Keratinocyte (primary cell): ENCODE data around the gene ARHGAP10. TPM values are rescaled to one million over a fixed set of nuclear protein-coding genes. Genes with fewer than 3 reads are reported as not detected.

Experiments used
- DNase-seq: peaks from one replicate; pipeline ENCODE4 v3.0.0-alpha.2; 2011; ENCODE audit warnings: low read depth, missing footprints, low spot score
- FAIRE-seq: peaks from 2 replicates; lab custom pipeline; 2011; peaks lifted over from hg19 to GRCh38; lab: Jason Lieb, UNC
- H2AFZ ChIP-seq: 2 replicates; pipeline ENCODE4 v1.6.0; 2012; ENCODE audit warnings: low read length, control low read depth, inconsistent platforms; ENCODE audit not compliant: control insufficient read depth
- H3K27ac ChIP-seq: 2 replicates; pipeline ENCODE4 v1.5.1; 2011; ENCODE audit warnings: low read length; ENCODE audit not compliant: control insufficient read depth, insufficient read depth
- H3K27me3 ChIP-seq: 3 replicates; pipeline ENCODE4 v1.6.0; 2011; ENCODE audit warnings: low read length; ENCODE audit not compliant: control insufficient read depth, insufficient read depth; ENCODE audit errors: extremely low read depth
- H3K36me3 ChIP-seq, 2 experiments: 2 replicates in 1 of 2; 3 replicates in 1 of 2; pipeline ENCODE4 v1.5.1; 2011; ENCODE audit warnings: low read length in 2 of 2, mild to moderate bottlenecking in 1 of 2; ENCODE audit not compliant: control insufficient read depth in 2 of 2, insufficient read depth in 2 of 2; ENCODE audit errors: extremely low read depth in 1 of 2
- H3K4me1 ChIP-seq: 3 replicates; pipeline ENCODE4 v1.5.1; 2011; ENCODE audit warnings: low read length; ENCODE audit not compliant: control insufficient read depth, insufficient read depth; ENCODE audit errors: extremely low read depth
- H3K4me2 ChIP-seq: 3 replicates; pipeline ENCODE4 v1.6.0; 2011; ENCODE audit warnings: low read depth, low read length; ENCODE audit not compliant: control insufficient read depth, insufficient read depth; ENCODE audit errors: extremely low read depth
- H3K4me3 ChIP-seq, 3 experiments: fragments of 200-600 bp in 1 of 3; sonication (generic) in 1 of 3; 2 replicates in 2 of 3; 3 replicates in 1 of 3; pipeline ENCODE4 v1.5.1; 2011 to 2016; ENCODE audit warnings: low read length in 3 of 3, mild to moderate bottlenecking in 3 of 3, control low read depth in 2 of 3, inconsistent platforms in 1 of 3, low read depth in 1 of 3, mixed read lengths in 1 of 3, mixed run types in 1 of 3, moderate library complexity in 1 of 3; ENCODE audit not compliant: control insufficient read depth in 2 of 3, insufficient read depth in 2 of 3; ENCODE audit errors: extremely low read depth in 1 of 3
- H3K79me2 ChIP-seq: 2 replicates; pipeline ENCODE4 v1.6.0; 2012; ENCODE audit warnings: low read length; ENCODE audit not compliant: control insufficient read depth, insufficient read depth
- H3K9ac ChIP-seq: 3 replicates; pipeline ENCODE4 v1.6.0; 2011; ENCODE audit warnings: low read length; ENCODE audit not compliant: control insufficient read depth, insufficient read depth; ENCODE audit errors: extremely low read depth
- H3K9me1 ChIP-seq: 3 replicates; pipeline ENCODE4 v1.6.0; 2011; ENCODE audit warnings: low read length; ENCODE audit not compliant: control insufficient read depth, insufficient read depth; ENCODE audit errors: extremely low read depth
- H3K9me3 ChIP-seq: 2 replicates; pipeline ENCODE4 v1.5.1; 2012; ENCODE audit warnings: low read depth, low read length; ENCODE audit not compliant: control insufficient read depth
- H4K20me1 ChIP-seq: 3 replicates; pipeline ENCODE4 v1.6.0; 2011; ENCODE audit warnings: low read length; ENCODE audit not compliant: control insufficient read depth, insufficient read depth; ENCODE audit errors: extremely low read depth
- CTCF ChIP-seq, 3 experiments: IDR thresholded peaks in 1 of 3; conservative IDR thresholded peaks in 1 of 3; optimal IDR thresholded peaks in 1 of 3; 2 replicates in 2 of 3; 3 replicates in 1 of 3; pipeline versions ENCODE3 to v1.5.1; 2011; ENCODE audit warnings: low read length in 3 of 3, mild to moderate bottlenecking in 3 of 3, moderate library complexity in 2 of 3, control low read depth in 1 of 3, inconsistent platforms in 1 of 3; ENCODE audit not compliant: insufficient read depth in 2 of 3; ENCODE audit errors: extremely low read depth in 1 of 3
- EZH2 ChIP-seq: IDR thresholded peaks from one replicate; pipeline ENCODE4 v1.6.1; 2012; ENCODE audit warnings: inconsistent platforms, mild to moderate bottlenecking, low read length, moderate library complexity
- dilution Hi-C: fragments of 300-500 bp; cut with MboI; formaldehyde crosslinking; loops from one replicate; pipeline ENCODE4 v1.7.0; 2020; ENCODE audit warnings: low sequenced_read_pairs; ENCODE audit not compliant: extremely low pct_ligation_motif_present
- polyA plus RNA-seq, 5 experiments: library from polyadenylated mRNA; depleted of rRNA in 3 of 5; stranded (reverse) in 3 of 5; stranded (forward) in 1 of 5; unstranded in 1 of 5; fragments of >200 nt; gene quantifications; 1 replicate in 1 of 5; 2 replicates in 3 of 5; 3 replicates in 1 of 5; pipeline versions ENCODE4 v1.2.1 to v1.2.3, GENCODE V29; 2011 to 2012; ENCODE audit warnings: missing spikeins in 2 of 5, low read depth in 1 of 5, low replicate concordance in 1 of 5

The ARHGAP10 gene
- polyA plus RNA-seq, 1 donor (not counting 4 experiments of a cell fraction or from before 2014, with no cell fraction given), result 18.7 TPM

- no peak for TF ChIP-seq EZH2
- TF ChIP-seq CTCF (optimal IDR thresholded peaks at IDR 0.05 in 1 of 3, IDR thresholded peaks at IDR 0.05 in 1 of 3, conservative IDR thresholded peaks at IDR 0.05 in 1 of 3; ENCODE audit: extremely low read depth in 1 of 3, insufficient read depth in 2 of 3, low read length in 3 of 3), result no peak
- dilution Hi-C loops, result no loop called here
- Histone ChIP-seq H4K20me1 (no peaks in the 10 kb centered on the region), H3K79me2 (no peaks in the 10 kb centered on the region), H3K27ac (no peak overlapping the region), H3K9me1 (no peaks in the 10 kb centered on the region), H3K9ac (no peak overlapping the region), H3K9me3 (no peaks in the 10 kb centered on the region), H3K4me2 (no peak overlapping the region), H3K4me3 (no peak overlapping the region), H3K4me1 (peaks cover 35% of the 10 kb centered on the region), H3K27me3 (no peaks in the 10 kb centered on the region), H2AFZ (no peak overlapping the region), H3K36me3 (peaks cover 6 to 9% of the 10 kb centered on the region in 2 experiments)
- no peak for FAIRE-seq
- DNase-seq, result no peak
These were observed 329.9 kb downstream of the ARHGAP10 start for GRCh38 chr4:148061795-148062194.

- dilution Hi-C loops, result no loop called here
- H3K27me3 ChIP-seq, result no peaks in the 10 kb centered on the region
- H4K20me1 ChIP-seq, result no peaks in the 10 kb centered on the region
- no peak overlapping the region for H3K4me2 ChIP-seq
- no peak overlapping the region for H3K9ac ChIP-seq
- peaks cover 6 to 11% of the 10 kb centered on the region in 2 experiments for H3K36me3 ChIP-seq
- TF ChIP-seq EZH2, result no peak
- no peak for TF ChIP-seq CTCF (optimal IDR thresholded peaks at IDR 0.05 in 1 of 3, IDR thresholded peaks at IDR 0.05 in 1 of 3, conservative IDR thresholded peaks at IDR 0.05 in 1 of 3; ENCODE audit: extremely low read depth in 1 of 3, insufficient read depth in 2 of 3, low read length in 3 of 3)
- no peaks in the 10 kb centered on the region for H3K9me1 ChIP-seq
- H3K4me3 ChIP-seq, result no peak overlapping the region
- H3K9me3 ChIP-seq, result no peaks in the 10 kb centered on the region
- DNase-seq, result no peak
- no peak for FAIRE-seq
- peaks cover 31% of the 10 kb centered on the region for H3K4me1 ChIP-seq
- no peaks in the 10 kb centered on the region for H3K79me2 ChIP-seq
- no peak overlapping the region for H2AFZ ChIP-seq
- H3K27ac ChIP-seq, result no peak overlapping the region
These were observed 330.5 kb downstream of the ARHGAP10 start for GRCh38 chr4:148062301-148062950.
